Measurements from ENCODE around the gene EXD3. TPM values are rescaled to one million over a fixed set of nuclear protein-coding genes. Genes with fewer than 3 reads are reported as not detected.

The EXD3 gene
- total RNA-seq, 1 donor from 2014 or later, result 8.1 TPM

DNA sequence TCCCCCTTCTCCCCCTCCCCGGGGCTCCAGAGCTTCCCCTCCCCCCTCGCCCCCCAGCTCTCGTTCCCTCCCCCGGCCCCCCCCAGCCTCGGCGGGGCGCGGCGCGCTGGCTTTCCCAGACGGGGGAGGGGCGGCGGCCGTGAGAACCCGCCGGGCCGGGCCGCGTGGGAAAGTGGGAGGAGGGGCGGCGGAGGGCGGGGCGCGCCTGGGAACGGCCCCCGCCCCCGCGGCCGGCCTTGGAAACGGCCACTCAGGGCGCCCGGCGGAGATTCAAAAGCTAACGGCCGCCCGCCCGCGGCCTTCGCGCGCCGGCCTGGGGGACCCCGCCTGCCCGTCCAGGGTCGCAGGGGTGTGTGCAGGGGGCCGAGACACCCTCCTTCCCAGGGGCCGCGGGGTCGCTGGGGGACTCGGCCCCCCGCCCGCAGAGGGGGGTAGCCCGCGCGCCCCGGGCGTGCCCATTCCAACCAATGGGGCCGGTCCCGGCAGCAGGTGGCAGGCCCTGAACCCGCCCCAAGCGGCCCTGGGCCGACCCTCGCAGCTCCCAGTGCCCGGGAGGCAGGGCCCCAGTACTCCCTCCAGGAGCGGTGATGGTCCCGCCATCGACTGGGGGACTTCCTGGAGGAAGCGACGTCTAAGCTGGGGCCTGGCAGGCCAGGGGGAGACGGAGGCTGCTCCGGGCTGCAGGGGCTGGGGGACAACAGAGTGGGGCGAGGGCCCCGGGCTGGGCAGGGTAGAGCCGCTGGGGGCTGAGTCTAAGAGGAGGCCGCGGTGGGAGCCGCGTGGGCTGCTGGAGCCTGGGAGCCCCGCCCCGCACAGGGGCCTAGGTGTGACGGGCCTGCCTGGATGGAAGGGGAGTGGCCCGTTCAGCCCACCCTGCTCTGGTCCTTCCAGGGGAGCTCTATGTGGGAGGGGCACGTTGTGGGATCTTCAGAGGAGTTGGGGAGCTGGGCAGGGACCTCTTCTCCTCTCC lies 106.7 kb downstream of the EXD3 start:
- no peak for ATAC-seq

DNA sequence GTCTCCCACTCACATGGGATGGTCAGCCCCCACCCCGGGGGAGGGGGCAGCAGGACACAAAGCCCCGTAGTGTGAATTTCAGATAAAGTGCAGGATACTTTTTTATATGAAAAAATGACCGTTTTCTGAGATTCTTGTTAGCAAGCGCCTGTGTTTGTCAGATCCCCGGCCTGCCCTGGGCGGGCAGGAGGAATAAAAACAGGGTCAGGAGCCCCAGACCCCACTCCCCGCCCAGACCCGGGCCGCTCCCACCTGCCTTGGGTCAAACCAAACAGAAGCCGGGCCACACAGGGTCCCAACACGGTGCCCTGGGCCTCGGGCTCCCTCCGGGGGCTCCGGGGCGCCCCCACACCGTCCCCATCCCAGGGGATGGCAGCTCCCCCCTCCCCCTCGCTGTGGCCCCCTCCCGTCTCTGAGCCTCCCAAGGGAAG lies 107.4 kb downstream of the EXD3 start:
- no peak for ATAC-seq

DNA sequence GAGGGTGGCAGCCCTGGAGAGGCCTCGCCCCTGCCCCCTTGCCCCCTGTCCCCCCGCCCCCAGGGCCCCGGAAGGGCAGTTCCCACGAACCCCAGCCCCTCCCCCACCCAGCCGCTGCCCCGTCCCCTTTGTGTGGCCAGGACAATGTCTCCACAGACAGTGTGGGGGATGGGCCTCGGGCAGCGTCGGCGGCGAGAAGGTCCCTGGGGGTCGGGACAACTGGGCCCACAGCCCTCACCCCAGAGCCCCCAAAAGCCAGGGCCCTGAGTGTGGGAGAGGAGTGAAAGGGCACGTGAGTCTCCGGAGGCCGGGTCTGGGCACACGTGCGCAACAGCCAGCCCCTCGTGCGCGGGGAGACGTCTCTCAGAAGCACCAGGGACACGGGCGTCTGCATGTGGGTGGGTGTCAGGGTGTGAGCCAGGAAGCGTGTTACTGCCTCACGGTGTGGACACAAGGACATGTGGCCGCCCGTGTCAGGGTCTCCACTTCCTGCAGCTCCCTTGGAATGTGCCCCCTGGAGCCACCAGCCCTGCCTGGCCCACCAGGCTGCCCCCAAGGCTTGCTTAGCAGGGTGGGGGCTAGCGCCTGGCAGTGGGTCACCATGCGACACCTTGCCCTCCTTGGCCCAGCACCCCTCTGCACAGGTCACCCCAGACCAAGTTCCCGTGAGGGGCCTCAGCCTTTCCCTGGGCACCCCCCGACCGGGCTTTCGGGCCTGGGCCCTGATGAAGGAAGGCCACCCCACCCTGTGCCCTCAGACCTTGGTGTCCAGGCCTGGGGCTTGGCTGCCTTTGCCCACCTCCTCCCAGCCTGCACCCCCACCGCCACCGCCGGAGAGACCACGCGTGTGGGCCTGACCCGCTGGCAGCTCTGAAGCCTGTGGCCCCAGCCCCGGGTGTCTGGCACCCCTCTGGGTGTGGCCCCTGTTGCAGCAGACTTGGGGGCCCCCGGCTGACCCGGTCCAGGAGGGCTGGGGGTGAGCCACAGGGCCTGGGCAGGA lies 108.1 kb downstream of the EXD3 start:
- ATAC-seq, result no peak

DNA sequence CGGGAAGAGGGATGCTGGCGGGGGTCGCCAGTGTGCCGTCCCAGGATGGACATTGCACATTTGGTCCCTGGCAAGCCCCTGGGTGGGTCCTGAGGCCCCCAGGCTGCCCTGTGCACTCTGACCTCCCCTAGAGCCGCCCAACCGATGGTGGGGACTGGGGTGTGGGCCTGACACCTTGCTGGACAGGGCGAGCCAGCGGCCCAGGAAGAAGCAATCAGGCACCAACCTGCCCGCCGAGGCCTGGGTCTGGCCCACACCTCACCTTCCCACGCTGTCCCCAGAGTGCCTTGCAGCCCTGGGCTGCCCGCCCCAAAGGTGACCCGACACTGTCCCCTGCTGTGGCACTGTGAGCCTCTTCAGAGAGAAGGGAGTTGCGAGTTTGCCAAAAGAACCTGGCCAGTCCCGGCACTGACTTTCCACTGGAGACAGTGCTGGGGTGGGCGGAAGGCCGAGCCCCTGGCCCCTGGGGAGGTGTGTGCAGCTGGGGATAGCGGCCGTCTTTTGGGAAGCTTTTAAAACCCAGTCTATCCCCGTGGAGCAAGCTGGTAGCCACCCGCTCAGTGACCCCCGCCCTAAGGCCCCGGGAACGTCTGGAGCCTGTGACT lies 108.9 kb downstream of the EXD3 start:
- no peak for ATAC-seq

DNA sequence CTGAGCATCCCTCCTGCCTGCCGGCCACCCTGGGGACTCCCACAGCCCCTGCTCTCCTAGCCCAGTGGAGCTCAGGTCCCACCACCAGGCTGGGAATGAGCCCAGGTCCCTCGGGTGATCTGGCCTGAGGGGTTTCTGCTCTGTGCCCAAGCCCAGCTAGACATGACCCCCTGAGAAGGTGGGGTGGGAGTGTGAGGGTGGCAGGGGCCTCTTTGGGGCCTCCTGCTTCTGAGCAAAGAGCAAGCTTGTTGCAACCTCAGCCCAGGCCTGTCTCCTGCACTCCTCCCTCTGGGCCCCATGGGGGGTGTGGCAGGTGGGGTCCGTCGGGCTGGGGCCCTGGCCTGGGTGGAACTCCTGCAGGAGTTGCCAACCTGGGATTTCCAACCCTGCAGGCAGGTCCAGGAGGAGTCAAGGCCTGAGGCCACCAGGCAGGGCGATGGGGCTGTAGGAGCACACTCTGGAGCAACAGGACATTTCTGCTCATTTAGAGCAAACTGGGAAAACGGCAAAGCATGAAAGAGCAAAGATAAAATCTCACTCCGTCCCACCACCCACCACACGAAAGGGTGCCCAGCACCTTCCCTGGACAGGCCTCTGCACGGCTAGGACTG lies 109.5 kb downstream of the EXD3 start:
- ATAC-seq, result no peak

DNA sequence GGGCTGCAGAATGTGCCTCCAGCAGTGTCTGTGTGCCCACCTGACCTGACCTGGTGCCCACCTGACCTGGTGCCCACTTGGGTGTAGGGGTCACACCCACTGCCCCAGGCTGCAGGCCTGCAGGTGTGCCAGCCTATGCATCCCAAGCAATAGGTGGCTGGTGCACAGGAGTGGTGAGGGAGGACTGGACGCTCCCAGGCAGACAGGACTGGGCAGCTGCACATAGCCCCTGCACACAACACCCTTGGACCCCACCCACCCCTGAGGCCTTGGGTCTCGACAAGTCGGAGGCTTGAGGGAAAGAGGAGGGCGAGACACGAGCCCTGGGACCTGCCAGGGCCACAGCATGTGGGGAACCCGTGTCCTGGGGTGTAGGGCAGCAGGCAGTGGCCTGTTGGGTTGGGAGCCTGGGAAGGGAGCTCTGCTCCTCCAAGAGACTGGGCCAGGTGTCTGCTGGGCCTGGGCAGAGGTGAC lies 110.1 kb downstream of the EXD3 start:
- no peak for ATAC-seq

DNA sequence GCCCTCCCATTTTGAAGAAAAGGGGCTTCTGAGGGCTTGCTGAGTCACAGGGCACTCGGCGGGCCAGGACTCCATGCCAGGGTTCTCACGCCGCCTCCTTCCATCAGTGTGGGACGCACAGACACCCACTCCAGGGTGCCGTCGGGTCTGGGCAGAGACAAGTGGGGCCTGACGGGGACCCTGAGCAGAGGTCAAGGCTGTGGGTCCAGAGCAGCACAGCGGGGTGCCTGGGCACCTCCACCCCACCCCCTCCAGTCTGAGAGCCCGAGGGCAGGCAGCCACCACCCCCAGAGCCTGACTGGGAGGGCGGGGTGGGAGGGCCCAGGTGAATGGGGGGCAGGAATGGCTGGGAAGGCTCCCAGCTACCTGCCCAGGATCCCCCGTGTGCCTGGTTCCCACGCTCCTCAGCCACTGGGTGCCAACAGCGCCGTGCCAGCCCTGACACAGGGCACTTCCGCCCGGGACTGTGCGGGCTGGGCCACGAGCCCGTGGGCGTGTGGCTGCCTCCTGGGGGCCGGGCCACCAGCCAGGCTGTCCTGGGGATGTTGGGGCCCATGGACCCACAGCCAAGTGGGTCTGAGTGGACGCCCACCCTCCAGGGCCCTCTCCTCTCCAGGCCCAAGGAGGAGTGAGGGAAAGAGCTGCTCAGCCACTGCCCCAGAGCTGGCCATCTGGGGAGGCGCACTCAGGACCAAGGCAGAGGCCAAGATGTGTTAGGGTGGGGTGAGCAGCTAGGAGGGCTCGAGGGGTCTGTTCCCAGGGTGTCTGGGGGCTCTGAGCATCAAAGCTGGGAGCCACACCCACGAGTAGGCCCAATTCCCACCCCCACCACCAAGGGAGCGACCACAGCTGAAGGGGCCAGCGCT lies 110.7 kb downstream of the EXD3 start:
- ATAC-seq, result peak; percentile 49

DNA sequence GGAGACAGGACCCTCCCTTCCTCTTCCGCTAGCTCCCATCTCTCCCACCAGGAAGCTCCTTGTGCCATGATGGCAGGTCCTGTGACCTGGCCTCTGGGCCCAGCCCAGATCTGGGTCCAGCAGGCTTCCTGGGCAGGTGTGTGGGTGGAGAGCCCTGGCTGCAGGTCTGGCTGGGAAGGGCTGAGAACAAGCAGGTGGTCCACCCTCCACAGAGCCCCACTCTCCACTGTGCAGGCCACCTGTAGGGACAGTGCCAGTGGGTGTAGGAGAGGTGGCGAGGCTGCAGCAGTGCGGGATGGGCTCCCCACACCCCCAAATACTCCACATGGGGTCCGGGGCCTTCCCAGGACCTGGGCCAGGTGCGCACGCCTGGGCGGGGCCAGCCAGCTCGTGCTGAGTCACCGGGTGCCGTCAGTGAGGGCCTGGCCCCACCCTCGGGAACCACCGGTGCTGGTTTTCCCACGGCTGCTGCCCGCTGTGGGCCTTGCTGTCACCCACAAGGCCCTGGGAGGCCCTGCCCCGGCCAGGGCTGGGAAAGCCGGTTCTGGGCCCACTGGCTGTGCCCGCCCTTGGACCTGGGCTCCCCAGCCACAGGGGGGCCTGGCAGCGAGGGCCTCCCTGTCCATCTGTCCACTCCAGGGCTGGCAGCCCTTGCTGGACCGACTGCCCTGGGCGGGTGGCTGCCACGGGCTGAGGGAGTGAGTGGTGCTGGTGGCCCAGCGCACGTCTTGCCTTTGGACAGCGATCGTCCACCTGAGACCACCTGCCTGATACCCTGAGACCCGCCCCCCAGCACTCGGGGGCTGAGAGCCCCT lies 111.6 kb downstream of the EXD3 start:
- peak; percentile 83 for ATAC-seq

DNA sequence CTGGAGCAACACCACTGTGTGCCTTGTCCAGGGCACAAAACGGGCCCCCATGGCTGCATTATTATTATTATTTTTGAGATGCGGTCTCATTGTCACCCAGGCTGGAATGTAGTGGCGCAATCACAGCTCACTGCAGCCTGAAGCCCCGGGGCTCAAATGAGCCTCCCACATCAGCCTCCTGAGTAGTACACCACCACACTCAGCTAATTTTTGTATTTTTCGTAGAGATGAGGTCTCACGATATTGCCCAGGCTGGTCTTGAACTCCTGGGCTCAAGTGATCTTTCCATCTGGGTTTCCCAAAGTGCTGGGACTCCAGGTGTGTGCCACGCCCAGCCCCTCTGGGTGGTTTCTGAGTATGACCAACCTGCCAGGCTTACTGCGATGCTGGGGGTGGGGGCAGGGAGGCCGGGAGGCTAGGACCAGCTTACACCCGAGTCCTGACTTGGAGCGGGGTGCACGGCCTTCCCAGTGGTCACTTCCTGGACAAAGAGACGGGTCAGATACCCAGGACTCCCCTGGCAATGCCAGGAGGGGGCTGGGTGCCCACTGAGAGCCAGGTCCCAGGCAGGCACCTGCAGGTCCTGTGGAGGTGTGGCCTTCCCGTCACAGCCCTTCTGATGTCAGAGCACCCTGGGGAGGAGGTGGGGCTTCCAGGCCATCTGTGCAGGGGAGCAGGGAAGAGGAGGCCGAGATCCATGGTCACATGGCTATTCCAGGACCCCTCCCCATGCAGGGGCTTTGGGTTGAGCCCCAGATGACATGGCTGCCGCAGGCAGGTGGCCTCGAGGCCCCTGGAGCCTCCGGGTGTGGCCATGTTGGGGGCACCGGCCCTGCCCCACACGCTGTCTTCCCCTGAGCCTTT lies 112.5 kb downstream of the EXD3 start:
- peak; percentile 64 for ATAC-seq

DNA sequence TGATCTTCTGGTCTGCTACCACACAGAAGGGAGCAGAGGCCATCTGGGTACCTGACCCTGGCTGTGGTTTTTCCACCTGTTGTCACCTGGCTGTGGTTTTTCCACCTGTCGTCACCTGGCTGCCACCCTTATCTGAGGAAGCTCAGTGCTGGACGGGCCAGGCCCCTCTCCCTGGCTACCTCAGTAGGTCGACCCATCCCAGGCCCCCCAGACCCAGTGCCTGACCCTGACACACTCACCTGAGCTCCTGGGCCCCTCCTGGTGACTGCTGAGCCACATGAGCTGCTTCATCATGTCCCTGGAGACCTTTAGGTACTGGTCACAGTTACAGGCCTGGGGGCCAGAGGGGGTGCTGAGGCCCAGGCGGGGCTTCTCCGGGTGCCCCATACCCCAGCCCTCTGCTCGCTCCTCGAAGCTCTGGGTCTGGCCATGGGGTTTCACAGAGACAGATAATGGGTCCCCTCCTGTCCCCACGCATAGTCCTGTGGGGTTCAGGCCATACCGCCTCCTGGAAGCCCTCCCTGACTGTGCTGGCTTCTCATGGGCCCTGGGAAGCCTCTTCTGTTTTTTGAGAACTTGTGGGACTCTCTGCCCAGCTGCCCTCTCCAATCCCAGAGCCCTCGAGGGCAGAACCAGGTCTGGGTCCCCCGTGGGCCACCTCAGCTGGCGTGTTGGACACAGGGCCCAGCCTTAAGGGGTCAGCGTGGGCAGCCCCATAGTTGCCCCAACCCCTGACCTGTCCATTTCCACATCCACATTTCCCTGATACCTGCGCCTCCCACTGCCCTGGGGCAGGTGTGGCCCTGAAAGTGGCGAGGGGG lies 113.4 kb downstream of the EXD3 start:
- ATAC-seq, result no peak

DNA sequence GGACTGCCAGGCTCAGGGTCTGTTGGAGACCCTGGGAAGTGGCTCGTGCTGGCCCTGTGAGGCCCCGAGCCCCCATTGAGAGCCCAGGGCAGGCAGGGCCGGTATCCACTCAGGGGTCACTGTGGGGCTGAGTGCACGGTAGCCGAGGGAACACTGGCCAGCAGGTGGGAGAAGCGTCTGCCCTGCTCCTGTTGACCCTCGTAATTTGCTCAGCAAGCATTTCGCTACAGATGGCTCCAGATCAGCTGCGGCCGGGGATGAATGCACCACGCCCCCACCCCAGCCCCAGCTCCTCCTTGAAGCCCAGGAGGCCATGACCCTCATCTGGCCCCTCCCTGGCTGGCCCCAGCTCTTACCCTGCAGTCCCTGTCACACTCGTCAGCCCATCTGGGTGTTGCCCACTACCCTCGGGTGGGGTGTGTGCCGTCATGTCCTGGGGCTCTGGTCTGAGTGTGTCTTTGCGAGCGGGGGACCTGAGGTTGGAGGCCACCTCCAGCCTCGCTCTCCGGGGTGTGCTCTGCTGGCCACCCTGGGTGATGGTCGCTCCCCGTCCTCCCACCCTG lies 114.8 kb downstream of the EXD3 start:
- ATAC-seq, result no peak

DNA sequence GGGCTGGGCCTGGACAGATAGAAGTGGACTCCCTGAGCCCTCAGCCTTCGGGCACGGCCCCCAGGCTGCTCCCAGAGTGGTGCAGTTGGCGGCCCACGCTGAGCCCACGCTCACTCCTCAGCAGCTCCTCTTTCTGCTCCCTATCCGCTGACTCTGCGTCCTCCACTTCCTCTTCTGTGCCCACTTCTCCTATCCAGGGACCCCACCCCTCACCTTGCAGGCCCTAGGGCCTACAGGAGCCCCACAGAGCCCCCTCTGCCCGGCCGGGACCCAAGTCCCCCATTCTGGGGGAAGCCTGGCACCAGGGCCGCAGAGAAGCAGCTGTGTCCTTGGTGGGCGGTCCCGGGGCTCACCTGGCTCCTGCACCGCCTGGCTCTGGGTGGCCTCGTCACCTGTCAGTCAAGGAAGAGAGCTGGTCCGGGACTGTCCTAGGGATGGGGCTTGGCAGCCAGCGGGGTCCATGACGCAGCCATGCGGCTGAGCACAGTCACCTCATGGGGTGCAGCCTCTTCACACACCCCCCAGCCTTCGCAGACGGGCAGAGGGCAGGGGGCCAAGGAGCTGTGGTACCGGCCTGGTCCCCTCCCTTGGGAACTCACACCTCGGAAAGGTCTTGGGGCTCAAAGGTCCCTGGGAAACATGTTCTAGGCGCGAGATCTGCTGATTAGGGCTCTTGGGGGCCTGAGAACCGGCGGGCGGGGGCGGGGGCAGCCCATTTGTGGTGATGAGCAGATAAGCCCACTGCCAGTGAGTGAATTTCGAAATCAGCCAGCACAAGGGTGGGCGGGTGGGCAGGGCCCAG lies 115.5 kb downstream of the EXD3 start:
- ATAC-seq, result no peak

DNA sequence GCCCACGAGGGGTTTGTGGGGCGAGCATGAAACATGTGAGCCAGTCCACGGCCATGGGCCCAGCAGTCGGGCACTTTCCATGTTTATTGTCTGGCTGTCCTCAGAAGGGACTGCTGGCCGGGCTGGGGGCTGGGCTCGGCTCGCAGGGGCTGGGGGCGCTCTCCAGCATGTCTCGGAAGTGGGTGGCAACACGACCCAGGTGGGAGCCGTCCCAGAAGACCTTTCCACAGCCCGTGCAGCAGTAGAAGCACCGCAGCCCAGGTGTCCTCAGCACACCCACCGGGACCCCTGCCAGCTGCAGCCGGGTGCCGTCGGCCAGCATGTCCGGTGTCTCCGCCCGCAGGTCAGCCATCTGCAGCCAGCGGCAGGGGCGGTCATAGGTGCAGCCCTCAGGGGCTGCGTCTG lies 116.1 kb downstream of the EXD3 start:
- no peak for ATAC-seq

DNA sequence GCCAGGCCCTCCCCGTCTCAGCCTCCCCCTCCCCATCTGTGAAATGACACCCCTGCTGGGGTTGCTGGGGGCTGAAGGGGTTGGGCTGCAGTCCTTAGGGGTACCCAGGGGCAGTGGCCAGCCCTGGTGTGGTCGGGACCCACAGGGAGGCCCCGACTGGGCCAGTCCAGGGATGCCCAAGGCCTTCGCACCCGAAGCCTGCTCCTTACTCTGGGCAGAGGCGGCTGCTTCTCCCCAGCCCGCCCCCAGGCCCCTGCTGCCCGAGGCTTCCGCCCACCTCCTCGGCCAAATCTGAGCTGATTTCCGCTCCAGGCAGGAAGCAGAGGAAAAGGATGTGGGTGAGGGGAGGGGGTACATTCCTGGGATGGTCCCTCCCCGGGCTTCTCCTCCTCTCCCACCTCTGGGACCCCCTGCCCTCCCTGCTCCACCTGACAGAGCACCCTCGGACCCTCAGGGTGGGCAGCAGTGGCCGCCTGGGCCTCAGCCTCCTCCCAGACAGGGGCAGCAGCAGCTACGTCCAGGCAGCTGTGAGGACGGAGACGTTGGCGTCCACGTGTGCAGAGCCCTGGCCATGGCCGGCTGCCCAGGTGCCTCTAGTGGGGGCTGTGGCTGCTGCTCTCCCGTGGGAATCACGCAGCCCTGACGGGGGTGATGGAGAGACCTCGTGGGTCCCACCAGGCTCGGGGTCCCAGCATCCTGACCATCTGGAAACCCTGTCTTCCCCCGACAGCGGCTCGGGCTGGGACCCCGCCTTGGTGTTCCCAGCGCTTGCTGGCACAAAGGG lies 116.7 kb downstream of the EXD3 start:
- ATAC-seq, result no peak

DNA sequence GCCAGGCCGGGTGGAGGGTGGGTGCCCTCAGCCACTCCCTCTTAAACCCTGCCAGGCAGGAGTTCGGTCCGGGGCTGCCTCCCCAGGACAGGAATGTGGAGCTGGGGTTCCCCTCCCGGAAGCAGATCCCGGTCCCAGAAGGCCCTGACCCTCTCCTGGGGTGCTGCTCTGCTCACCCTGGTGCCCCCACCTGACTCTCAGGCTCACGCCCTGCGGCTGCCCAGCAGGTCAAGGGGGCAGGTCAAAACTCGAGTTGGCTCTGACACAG lies 117.2 kb downstream of the EXD3 start:
- ATAC-seq, result no peak

DNA sequence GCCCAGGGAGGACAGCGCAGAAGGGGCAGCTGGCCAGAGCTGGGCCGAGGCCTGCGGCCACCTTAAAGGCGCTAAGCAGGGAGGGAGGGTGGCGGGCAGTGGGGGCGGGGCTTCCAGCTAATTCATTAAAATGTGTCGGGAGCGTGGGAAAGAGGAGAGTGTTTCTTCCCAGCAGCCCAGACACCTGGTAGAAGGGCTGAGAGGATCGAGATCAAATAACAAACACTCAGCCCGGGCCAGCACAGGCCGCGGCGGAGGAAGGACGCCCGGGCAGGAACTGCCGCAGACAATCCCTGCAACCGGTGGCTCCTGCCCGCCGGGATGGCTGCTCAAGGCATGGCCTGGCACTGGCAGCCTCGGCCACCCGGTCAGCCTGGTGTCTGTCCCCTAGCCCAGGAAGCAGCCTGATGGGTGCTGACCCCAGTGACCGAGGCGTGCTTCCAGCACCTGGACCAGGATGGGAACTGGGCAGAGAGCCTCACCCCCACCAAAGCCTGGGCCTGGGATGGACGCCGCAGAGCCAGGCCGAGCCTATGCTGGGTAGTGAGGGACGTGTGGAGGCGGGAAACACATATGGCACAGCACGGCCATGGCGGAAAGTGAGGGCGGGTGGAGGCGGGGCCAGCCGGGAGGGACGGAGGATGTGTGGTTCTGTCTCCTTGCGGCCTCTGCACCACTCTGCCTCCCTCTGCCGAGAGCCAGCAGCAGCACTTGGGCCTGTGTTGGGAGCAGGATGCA lies 117.7 kb downstream of the EXD3 start:
- peak; percentile 43 for ATAC-seq

All from esophagus mucosa (tissue), 1 donor.